ENCODE data around the gene MZF1. TPM values are rescaled to one million over a fixed set of nuclear protein-coding genes. Genes with fewer than 3 reads are reported as not detected.

Gene MZF1
- total and polyA plus RNA-seq, 8 donors, result 9.8 to 70.2 (median 12.6) TPM

DNA sequence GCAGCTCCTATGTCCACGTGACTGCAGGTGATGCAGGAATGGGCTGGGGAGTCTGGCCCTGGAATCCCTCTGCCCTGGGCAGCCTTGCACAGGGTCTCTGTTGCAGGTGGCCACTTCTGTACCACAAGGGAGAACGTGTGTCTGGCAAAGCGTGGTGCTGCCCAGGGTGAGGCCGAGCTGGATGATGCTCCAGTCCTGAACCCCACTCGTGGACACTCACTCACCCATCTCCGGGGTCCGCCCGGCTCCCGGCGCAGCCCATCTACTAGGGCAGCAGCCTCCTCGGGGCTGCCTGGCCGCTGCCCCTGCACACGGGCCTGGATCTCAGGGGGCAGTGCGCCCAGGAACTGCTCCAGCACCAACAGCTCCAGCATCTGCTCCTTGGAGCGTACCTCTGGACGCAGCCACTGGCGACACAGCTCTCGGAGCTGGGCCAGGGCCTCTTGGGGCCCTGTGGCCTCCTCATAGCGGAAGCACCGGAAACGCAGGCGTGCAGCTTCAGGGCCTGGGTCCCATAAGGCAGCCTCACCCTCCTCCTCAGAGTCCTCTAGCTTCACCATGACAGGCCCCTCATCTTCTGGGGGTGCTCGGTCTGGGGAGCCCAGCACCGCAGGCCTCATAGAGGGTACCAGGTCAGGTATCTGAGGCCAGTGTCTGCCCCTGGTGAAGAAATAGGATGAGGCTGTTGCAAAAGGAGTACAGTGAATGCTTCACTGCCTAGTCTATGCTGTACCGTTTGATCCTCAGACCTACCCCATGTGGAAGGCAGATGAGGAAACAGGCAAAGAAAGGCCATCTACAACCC, 2.2 kb downstream of the MZF1 start:
- no peak for FAIRE-seq
- Histone ChIP-seq H3K27me3 (no peaks in the 10 kb centered on the region), H3K9me3 (no peaks in the 10 kb centered on the region), H3K4me1 (peaks cover 0 to 14% (median 4%) of the 10 kb centered on the region in 3 donors), H3K27ac (no peak overlapping the region), H3K36me3 (no peaks in the 10 kb centered on the region), H3K4me3 (no peak overlapping the region)
- intact Hi-C loops (cut with DNase I), result no loop called here
- 89 to 93% methylated on average over 24 to 25 of the region's 25 CpGs for WGBS, 2 donors
- no peak for ATAC-seq
- TF ChIP-seq, protein P1, sequence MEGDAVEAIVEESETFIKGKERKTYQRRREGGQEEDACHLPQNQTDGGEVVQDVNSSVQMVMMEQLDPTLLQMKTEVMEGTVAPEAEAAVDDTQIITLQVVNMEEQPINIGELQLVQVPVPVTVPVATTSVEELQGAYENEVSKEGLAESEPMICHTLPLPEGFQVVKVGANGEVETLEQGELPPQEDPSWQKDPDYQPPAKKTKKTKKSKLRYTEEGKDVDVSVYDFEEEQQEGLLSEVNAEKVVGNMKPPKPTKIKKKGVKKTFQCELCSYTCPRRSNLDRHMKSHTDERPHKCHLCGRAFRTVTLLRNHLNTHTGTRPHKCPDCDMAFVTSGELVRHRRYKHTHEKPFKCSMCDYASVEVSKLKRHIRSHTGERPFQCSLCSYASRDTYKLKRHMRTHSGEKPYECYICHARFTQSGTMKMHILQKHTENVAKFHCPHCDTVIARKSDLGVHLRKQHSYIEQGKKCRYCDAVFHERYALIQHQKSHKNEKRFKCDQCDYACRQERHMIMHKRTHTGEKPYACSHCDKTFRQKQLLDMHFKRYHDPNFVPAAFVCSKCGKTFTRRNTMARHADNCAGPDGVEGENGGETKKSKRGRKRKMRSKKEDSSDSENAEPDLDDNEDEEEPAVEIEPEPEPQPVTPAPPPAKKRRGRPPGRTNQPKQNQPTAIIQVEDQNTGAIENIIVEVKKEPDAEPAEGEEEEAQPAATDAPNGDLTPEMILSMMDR (IDR thresholded peaks at IDR 0.05), result no peak
- peak; percentile 13 to 79 (median 44) for DNase-seq

DNA sequence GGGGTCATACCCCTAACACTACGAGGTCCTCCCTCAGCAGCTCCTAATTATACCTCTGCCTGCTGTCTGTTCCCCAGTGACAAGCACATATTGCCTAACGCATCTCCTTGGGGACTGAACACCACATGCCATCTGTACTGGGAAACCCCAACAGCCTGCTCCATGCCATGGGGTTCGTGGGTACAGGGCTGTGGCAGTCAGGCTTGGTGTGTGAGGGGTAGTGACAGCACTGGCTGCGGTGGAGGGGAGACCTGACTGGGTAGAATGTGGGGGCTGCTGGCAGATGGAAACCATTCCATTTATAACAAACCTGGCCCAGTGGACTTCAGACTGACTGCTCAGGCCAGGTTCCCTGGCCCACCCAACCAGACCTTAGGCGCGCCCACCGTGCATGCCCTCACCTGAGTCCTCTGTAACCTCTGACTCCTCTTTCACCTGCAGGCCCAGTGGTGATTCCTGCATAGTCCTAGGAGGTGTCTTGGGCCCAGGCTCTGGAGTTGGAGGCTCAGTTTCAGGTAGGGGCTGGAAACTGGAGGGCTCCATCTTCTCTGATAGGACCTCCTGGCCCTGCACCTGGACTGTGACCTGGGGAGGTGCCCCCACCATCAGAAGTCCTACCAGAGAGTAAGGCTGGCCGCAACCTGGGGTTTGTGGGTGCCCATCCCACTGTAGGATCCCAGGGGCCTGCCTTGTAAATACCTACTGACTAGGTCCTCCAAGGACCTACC, 3.0 kb downstream of the MZF1 start:
- no peak for FAIRE-seq
- intact Hi-C loops (cut with DNase I), result no loop called here
- peaks cover 0 to 14% (median 4%) of the 10 kb centered on the region in 3 donors for H3K4me1 ChIP-seq
- H3K27me3 ChIP-seq, result no peaks in the 10 kb centered on the region
- H3K9me3 ChIP-seq, result no peaks in the 10 kb centered on the region
- H3K36me3 ChIP-seq, result no peaks in the 10 kb centered on the region
- ATAC-seq, result no peak
- TF ChIP-seq, protein P1 (IDR thresholded peaks at IDR 0.05), result no peak
- H3K27ac ChIP-seq, result no peak overlapping the region
- WGBS, 2 donors, result 87 to 90% methylated on average over 8 of the region's 8 CpGs
- peak in 5 of 6 donors; percentile 9 to 62 (median 39) for DNase-seq
- H3K4me3 ChIP-seq, result no peak overlapping the region

GRCh38 chr19:58569191-58569942, 3.8 kb downstream of the MZF1 start:
- intact Hi-C loops (cut with DNase I), result no loop called here
- FAIRE-seq (no peak), ATAC-seq (no peak), DNase-seq (peak in 5 of 6 donors; percentile 3 to 47 (median 18))
- Histone ChIP-seq H3K4me3 (no peak overlapping the region), H3K27ac (no peak overlapping the region), H3K4me1 (peaks cover 0 to 11% (median 4%) of the 10 kb centered on the region in 3 donors), H3K9me3 (no peaks in the 10 kb centered on the region), H3K27me3 (no peaks in the 10 kb centered on the region), H3K36me3 (no peaks in the 10 kb centered on the region)
- 94 to 95% methylated on average over 6 of the region's 6 CpGs for WGBS, 2 donors
- TF ChIP-seq, protein P1 (IDR thresholded peaks at IDR 0.05), result no peak

- Histone ChIP-seq H3K36me3 (no peaks in the 10 kb centered on the region), H3K4me1 (peaks cover 0 to 6% (median 4%) of the 10 kb centered on the region in 3 donors), H3K9me3 (no peaks in the 10 kb centered on the region), H3K27ac (no peak overlapping the region), H3K4me3 (no peak overlapping the region), H3K27me3 (no peaks in the 10 kb centered on the region)
- 87 to 89% methylated on average over 4 of the region's 4 CpGs for WGBS, 2 donors
- ATAC-seq (no peak), DNase-seq (peak in 4 of 6 donors; percentile 3 to 12 (median 10)), FAIRE-seq (no peak)
- TF ChIP-seq, protein P1 (IDR thresholded peaks at IDR 0.05), result no peak
- intact Hi-C loops (cut with DNase I), result no loop called here
Measured at GRCh38 chr19:58568453-58569130, 4.5 kb downstream of the MZF1 start.
